Kidney (tissue), 14 donors: ENCODE results near the gene RASGEF1C. TPM values are rescaled to one million over a fixed set of nuclear protein-coding genes. Genes with fewer than 3 reads are reported as not detected.

ENCODE experiments used
- DNase-seq, 5 donors: peaks; one replicate each; pipeline ENCODE4 v3.0.0-alpha.2; 2013 to 2020
- FAIRE-seq: peaks from 2 replicates; lab custom pipeline; 2012; peaks lifted over from hg19 to GRCh38; lab: Jason Lieb, UNC
- H3K27ac ChIP-seq, 2 donors: one replicate each; pipeline ENCODE4 v1.7.0; 2013; ENCODE audit warnings: low read depth in 2 of 2, low read length in 2 of 2, inconsistent platforms in 1 of 2
- H3K27me3 ChIP-seq: one replicate; pipeline ENCODE4 v1.7.1; 2013; ENCODE audit warnings: low read length, inconsistent platforms; ENCODE audit not compliant: control insufficient read depth, insufficient read depth
- H3K36me3 ChIP-seq, 3 donors: one replicate each; pipeline versions ENCODE4 v1.7.0 to v1.7.1; 2013; ENCODE audit warnings: low read length in 3 of 3, control low read depth in 1 of 3, inconsistent platforms in 1 of 3; ENCODE audit not compliant: insufficient read depth in 3 of 3, control insufficient read depth in 2 of 3
- H3K4me1 ChIP-seq, 3 donors: one replicate each; pipeline versions ENCODE4 v1.7.0 to v1.7.1; 2013; ENCODE audit warnings: low read length in 3 of 3, inconsistent platforms in 1 of 3, low read depth in 1 of 3; ENCODE audit not compliant: control insufficient read depth in 2 of 3, insufficient read depth in 2 of 3
- H3K4me3 ChIP-seq, 3 donors: one replicate each; pipeline versions ENCODE4 v1.7.0 to v1.8.1; 2013; ENCODE audit warnings: low read length in 3 of 3, control low read depth in 1 of 3, inconsistent platforms in 1 of 3
- H3K9ac ChIP-seq, 3 donors: one replicate each; pipeline versions ENCODE4 v1.7.0 to v1.7.1; 2013; ENCODE audit warnings: low read length in 3 of 3, control low read depth in 1 of 3, inconsistent platforms in 1 of 3
- H3K9me3 ChIP-seq, 3 donors: one replicate each; pipeline versions ENCODE4 v1.7.0 to v1.7.1; 2013; ENCODE audit warnings: low read length in 3 of 3, control low read depth in 1 of 3, inconsistent platforms in 1 of 3; ENCODE audit not compliant: control insufficient read depth in 2 of 3, insufficient read depth in 1 of 3
- intact Hi-C: fragments of 100-400 bp; cut with DNase I; formaldehyde crosslinking; loops from one replicate; pipeline ENCODE4 v1.11.1; 2022
- polyA plus RNA-seq: library from polyadenylated mRNA; stranded (reverse); fragments of 350-450 nt; fragmentation: Illumina TruSeq; extraction: RNeasy Lipid Tissue Mini Kit (QIAGEN cat#74804); gene quantifications from one replicate; pipeline ENCODE4 v1.2.3, GENCODE V29; 2014; ENCODE audit warnings: low read depth, low replicate concordance; ENCODE audit not compliant: insufficient read depth
- total RNA-seq: library from RNA; stranded (reverse); fragmentation: NEBNext Ultra II Directional; extraction: Animal tissue kit (Norgen Biotek cat#: 25700); gene quantifications from one replicate; pipeline ENCODE4 v1.2.1, GENCODE V29; 2021
- TF ChIP-seq, protein P1 (sequence below): IDR thresholded peaks from 3 replicates; pipeline ENCODE4 v1.5.1; 2012; ENCODE audit warnings: mild to moderate bottlenecking, moderate library complexity, borderline replicate concordance; ENCODE audit not compliant: insufficient read depth; ENCODE audit errors: extremely low read depth
- donor health status: control.
- donor health status: control.
- donor health status: control.
- donor health status: control.
- donor health status: control.
- donor health status: DM: yes; HTN: yes; CAD: no.
- donor health status: Normal renal cell carcinoma (clear cell type).

The RASGEF1C gene
- total and polyA plus RNA-seq, 2 donors from 2014 or later, result 0.15 to 0.16 TPM

DNA sequence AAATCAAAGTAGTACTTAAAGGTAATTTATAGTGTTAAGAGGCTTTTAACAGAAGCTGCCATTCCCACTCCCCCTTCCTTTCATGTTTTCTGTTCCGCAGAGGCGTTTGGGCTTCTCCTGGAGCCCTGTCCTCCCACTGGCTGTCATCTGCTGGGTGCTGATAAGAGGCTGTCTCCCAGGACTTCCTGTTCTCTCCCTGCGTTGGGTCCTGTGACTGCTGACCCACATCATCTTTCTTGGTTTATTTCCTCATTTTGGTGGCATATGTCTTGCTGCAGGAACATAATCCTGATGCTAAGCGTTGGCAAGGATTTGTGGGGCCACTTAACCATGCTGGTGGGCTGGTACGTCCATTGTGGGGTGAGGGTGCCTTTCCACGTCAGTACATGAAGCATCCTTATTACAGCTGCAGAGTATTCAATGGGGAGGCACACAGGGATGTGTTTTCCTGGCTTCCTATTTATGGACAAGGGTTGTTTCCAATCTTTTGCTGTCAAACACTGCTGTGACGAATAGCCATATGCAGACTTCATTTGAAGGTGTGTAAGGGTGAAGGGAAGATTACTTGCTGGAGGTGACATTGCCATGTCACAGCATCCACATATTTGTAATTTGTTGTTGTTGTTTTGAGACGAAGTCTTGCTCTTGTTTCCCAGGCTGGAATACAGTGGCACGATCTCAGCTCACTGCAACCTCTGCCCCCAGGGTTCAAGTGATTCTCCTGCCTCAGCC is 115.2 kb downstream of the RASGEF1C start:
- no peaks in the 10 kb centered on the region for H3K27me3 ChIP-seq
- no peaks in the 10 kb centered on the region for H3K9me3 ChIP-seq
- DNase-seq (peak in 2 of 5 donors; percentile 24 to 31), FAIRE-seq (no peak)
- intact Hi-C loops, result no loop called here
- H3K27ac ChIP-seq, result no peak overlapping the region
- H3K4me3 ChIP-seq, result no peak overlapping the region
- no peaks in the 10 kb centered on the region for H3K36me3 ChIP-seq
- H3K9ac ChIP-seq, result no peak overlapping the region
- peaks cover 0 to 6% (median 3%) of the 10 kb centered on the region in 3 donors for H3K4me1 ChIP-seq
- TF ChIP-seq, protein P1, sequence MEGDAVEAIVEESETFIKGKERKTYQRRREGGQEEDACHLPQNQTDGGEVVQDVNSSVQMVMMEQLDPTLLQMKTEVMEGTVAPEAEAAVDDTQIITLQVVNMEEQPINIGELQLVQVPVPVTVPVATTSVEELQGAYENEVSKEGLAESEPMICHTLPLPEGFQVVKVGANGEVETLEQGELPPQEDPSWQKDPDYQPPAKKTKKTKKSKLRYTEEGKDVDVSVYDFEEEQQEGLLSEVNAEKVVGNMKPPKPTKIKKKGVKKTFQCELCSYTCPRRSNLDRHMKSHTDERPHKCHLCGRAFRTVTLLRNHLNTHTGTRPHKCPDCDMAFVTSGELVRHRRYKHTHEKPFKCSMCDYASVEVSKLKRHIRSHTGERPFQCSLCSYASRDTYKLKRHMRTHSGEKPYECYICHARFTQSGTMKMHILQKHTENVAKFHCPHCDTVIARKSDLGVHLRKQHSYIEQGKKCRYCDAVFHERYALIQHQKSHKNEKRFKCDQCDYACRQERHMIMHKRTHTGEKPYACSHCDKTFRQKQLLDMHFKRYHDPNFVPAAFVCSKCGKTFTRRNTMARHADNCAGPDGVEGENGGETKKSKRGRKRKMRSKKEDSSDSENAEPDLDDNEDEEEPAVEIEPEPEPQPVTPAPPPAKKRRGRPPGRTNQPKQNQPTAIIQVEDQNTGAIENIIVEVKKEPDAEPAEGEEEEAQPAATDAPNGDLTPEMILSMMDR, result no peak

DNA sequence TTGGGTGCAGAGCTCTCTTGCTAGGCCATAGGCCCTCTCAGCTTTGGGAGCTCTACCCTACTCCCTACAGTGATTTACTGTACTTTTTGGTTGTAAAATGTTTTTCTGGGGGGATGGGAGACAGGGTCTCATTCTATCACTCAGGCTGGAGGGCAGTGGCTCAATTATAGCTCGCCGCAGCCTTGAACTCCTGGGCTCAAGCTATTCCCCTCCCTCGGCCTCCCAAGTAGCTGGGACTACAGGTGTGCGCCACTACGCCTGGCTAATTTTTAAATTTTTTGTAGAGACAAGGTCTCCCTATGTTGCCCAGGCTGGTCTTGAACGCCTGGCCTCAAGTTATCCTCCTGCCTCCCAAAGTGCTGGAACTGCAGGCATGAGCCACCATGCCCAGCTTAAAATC is 115.8 kb downstream of the RASGEF1C start:
- Histone ChIP-seq H3K4me3 (no peak overlapping the region), H3K27me3 (no peaks in the 10 kb centered on the region), H3K36me3 (no peaks in the 10 kb centered on the region), H3K4me1 (peaks cover 0 to 6% (median 3%) of the 10 kb centered on the region in 3 donors), H3K9ac (no peak overlapping the region), H3K27ac (no peak overlapping the region), H3K9me3 (no peaks in the 10 kb centered on the region)
- intact Hi-C loops, result no loop called here
- TF ChIP-seq, protein P1, result no peak
- DNase-seq (no peak), FAIRE-seq (no peak)

DNA sequence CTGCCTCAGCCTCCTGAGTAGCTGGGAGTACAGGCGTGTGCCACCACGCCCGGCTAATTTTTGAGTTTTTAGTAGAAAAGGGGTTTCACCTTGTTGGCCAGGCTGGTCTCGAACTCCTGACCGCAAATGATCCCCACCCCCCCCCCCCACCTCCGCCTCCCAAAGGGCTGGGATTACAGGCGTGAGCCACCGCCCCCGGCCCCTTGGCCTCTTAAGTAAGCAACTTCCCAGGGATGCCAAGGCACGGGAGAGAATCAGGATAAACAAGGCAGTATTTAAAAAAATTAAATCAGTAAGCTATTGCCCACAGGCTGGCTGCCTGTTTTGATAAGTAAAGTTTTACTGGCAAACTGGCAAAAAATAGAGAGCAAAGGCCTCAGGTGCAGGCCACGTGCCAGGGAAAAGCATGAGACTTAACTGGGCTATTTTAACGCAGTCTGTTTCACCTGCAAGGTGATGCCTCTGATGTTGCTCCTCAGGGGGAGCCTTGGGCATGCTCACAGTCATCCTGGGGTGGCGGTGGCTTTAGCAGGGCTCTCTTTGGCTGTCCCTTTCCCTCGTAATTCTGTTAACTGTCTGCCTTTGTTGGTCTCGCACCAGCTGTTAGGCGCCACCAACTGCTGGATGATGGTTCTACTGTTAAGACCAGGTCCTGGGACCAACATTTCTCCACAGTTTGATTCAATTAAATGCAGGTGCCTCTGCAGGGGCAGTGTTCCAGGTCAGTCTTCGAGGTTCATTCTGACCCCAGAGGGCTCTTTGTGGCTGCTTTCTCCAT is 118.1 kb downstream of the RASGEF1C start:
- H3K27ac ChIP-seq, result peak overlapping the region in 1 of 2 donors; percentile 60
- H3K36me3 ChIP-seq, result no peaks in the 10 kb centered on the region
- intact Hi-C loops, result no loop called here
- H3K9ac ChIP-seq, result peak overlapping the region in 1 of 3 donors; percentile 16
- no peaks in the 10 kb centered on the region for H3K9me3 ChIP-seq
- TF ChIP-seq, protein P1, result peak; percentile 24
- peaks cover 0 to 6% (median 3%) of the 10 kb centered on the region in 3 donors for H3K4me1 ChIP-seq
- no peaks in the 10 kb centered on the region for H3K27me3 ChIP-seq
- FAIRE-seq (no peak), DNase-seq (peak in 4 of 5 donors; percentile 66 to 77 (median 72))
- peak overlapping the region; percentile 4 to 68 (median 29) for H3K4me3 ChIP-seq
